Parathyroid adenoma (tissue), 2 donors: Measurements from ENCODE around the gene C1orf174.

Source experiments
- H2AFZ ChIP-seq: fragments of 300-600 bp; sonication (generic); one replicate; pipeline ENCODE4 v1.7.0; 2017; ENCODE audit warnings: antibody characterized with exemption, mild to moderate bottlenecking
- H3K27ac ChIP-seq: fragments of 300-600 bp; sonication (generic); one replicate; pipeline ENCODE4 v1.7.0; 2017
- H3K27me3 ChIP-seq: fragments of 300-600 bp; sonication (generic); one replicate; pipeline ENCODE4 v1.7.0; 2017; ENCODE audit warnings: low read length; ENCODE audit not compliant: control insufficient read depth, insufficient read depth
- H3K36me3 ChIP-seq: fragments of 300-600 bp; sonication (generic); one replicate; pipeline ENCODE4 v1.7.0; 2017; ENCODE audit warnings: low read length; ENCODE audit not compliant: control insufficient read depth, insufficient read depth
- H3K4me1 ChIP-seq: fragments of 300-600 bp; sonication (generic); one replicate; pipeline ENCODE4 v1.7.0; 2017; ENCODE audit warnings: control low read depth
- H3K4me2 ChIP-seq: fragments of 300-600 bp; sonication (generic); one replicate; pipeline ENCODE4 v1.7.0; 2017; ENCODE audit warnings: low read length
- H3K4me3 ChIP-seq: fragments of 300-600 bp; sonication (generic); one replicate; pipeline ENCODE4 v1.7.0; 2017; ENCODE audit warnings: low read depth, low read length
- H3K79me2 ChIP-seq: fragments of 300-600 bp; sonication (generic); one replicate; pipeline ENCODE4 v1.7.0; 2017; ENCODE audit warnings: control low read depth
- H3K9ac ChIP-seq: fragments of 300-600 bp; sonication (generic); one replicate; pipeline ENCODE4 v1.7.0; 2017; ENCODE audit warnings: mild to moderate bottlenecking
- H3K9me3 ChIP-seq: fragments of 300-600 bp; sonication (generic); one replicate; pipeline ENCODE4 v1.7.0; 2017; ENCODE audit warnings: low read length; ENCODE audit not compliant: control insufficient read depth
- CTCF ChIP-seq: fragments of 300-600 bp; sonication (generic); IDR thresholded peaks from one replicate; pipeline ENCODE4 v1.7.0; 2017; ENCODE audit warnings: antibody characterized with exemption, mild to moderate bottlenecking
- donor health status: primary hyperparathyroidism.

The C1orf174 gene

GRCh38 chr1:3902571-3903091 lies 2.6 kb upstream of the C1orf174 start:
- no peaks in the 10 kb centered on the region for H3K9me3 ChIP-seq
- H3K79me2 ChIP-seq, result peaks cover 12% of the 10 kb centered on the region
- no peaks in the 10 kb centered on the region for H3K4me1 ChIP-seq
- no peak overlapping the region for H3K27ac ChIP-seq
- H3K4me2 ChIP-seq, result no peak overlapping the region
- no peak overlapping the region for H2AFZ ChIP-seq
- no peak overlapping the region for H3K4me3 ChIP-seq
- H3K27me3 ChIP-seq, result no peaks in the 10 kb centered on the region
- H3K9ac ChIP-seq, result no peak overlapping the region
- no peak for TF ChIP-seq CTCF
- H3K36me3 ChIP-seq, result no peaks in the 10 kb centered on the region

- H2AFZ ChIP-seq, result no peak overlapping the region
- no peaks in the 10 kb centered on the region for H3K27me3 ChIP-seq
- peaks cover 12% of the 10 kb centered on the region for H3K79me2 ChIP-seq
- H3K9ac ChIP-seq, result no peak overlapping the region
- no peak for TF ChIP-seq CTCF
- no peak overlapping the region for H3K4me3 ChIP-seq
- H3K27ac ChIP-seq, result no peak overlapping the region
- H3K4me1 ChIP-seq, result no peaks in the 10 kb centered on the region
- H3K4me2 ChIP-seq, result no peak overlapping the region
- H3K9me3 ChIP-seq, result no peaks in the 10 kb centered on the region
- no peaks in the 10 kb centered on the region for H3K36me3 ChIP-seq
These were observed 2.0 kb upstream of the C1orf174 start for GRCh38 chr1:3902111-3902511.

- peak overlapping the region; percentile 89 for H3K27ac ChIP-seq
- no peaks in the 10 kb centered on the region for H3K36me3 ChIP-seq
- peak overlapping the region; percentile 100 for H3K4me2 ChIP-seq
- H3K9me3 ChIP-seq, result no peaks in the 10 kb centered on the region
- H3K27me3 ChIP-seq, result no peaks in the 10 kb centered on the region
- TF ChIP-seq CTCF, result no peak
- H3K4me1 ChIP-seq, result no peaks in the 10 kb centered on the region
- peak overlapping the region; percentile 92 for H3K4me3 ChIP-seq
- H3K79me2 ChIP-seq, result peaks cover 12% of the 10 kb centered on the region
- H2AFZ ChIP-seq, result peak overlapping the region; percentile 97
- H3K9ac ChIP-seq, result no peak overlapping the region
These were observed 977 bp upstream of the C1orf174 start for GRCh38 chr1:3900969-3901529.

GRCh38 chr1:3899754-3900149 lies 320 bp downstream of the C1orf174 start:
- Histone ChIP-seq H3K36me3 (no peaks in the 10 kb centered on the region), H3K9me3 (no peaks in the 10 kb centered on the region), H3K4me1 (no peaks in the 10 kb centered on the region), H2AFZ (peak overlapping the region; percentile 97), H3K27ac (peak overlapping the region; percentile 89), H3K4me3 (peak overlapping the region; percentile 92), H3K27me3 (no peaks in the 10 kb centered on the region), H3K4me2 (peak overlapping the region; percentile 96), H3K79me2 (peaks cover 12% of the 10 kb centered on the region), H3K9ac (peak overlapping the region; percentile 67)
- no peak for TF ChIP-seq CTCF
